Measurements from ENCODE around the gene ZC2HC1C. TPM values are rescaled to one million over a fixed set of nuclear protein-coding genes. Genes with fewer than 3 reads are reported as not detected.

The ZC2HC1C gene
- total and polyA plus RNA-seq, 2 of the 13 experiments (the other 11 are each of a cell fraction or from before 2014, with no cell fraction given) = 3.3 to 3.5 TPM

DNA sequence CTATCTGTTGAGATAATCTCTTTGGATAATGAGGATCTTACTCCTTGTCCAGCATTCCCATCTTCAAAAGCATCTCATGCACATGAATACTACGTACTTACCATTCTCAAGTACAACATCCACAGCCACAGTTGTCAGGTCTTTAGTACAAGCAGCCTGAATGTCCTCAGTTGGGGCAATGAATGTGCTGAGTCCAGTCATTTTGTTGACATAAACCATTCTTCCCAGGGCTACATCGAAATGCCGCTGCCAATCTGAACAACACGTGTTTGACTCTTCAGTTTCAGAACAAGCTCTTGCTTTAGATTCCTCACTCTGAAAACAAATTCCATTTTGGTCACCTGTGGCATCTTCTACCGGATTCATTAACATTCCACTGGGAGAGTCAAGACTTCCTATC is 23.2 kb upstream of the ZC2HC1C start:
- ChIA-PET POLR2A (no interaction called here), CTCF (ENCODE audit: low intra/inter-chr PET ratio, low total read pairs) (no interaction called here)
- H4K20me1 ChIP-seq (ENCODE audit: insufficient read depth, low read length) = no peaks in the 10 kb centered on the region
- 100% methylated on average over 5 of the region's 5 CpGs for WGBS (ENCODE audit: low lambda C conversion rate)
- no peak overlapping the region for H3K9ac ChIP-seq (ENCODE audit: insufficient read depth, low read depth, low read length)
- in situ Hi-C loops (cut with HindIII; ENCODE audit: extremely low pct_ligation_motif_present, low pct_unique_long_range_greater_than_20kb) (no loop called here), intact Hi-C loops (cut with micrococcal nuclease; ENCODE audit: unreplicated experiment) (no loop called here)
- H3K36me3 ChIP-seq (replicated peaks in 1 of 2; ENCODE audit: control insufficient read depth in 1 of 2, insufficient read depth in 2 of 2, low read length in 2 of 2) = peaks cover 0 to 1% of the 10 kb centered on the region in 2 experiments; a peak in 2 of 5 replicates
- DNase-seq (ENCODE audit: low spot score) = no peak
- no TSS peak for BruUV-seq (replicated peaks)
- no peak for ATAC-seq
- no peak overlapping the region for H3K4me3 ChIP-seq (replicated peaks in 1 of 3; ENCODE audit: insufficient read depth in 1 of 3, low read depth in 2 of 3, low read length in 3 of 3)
- H3K79me2 ChIP-seq (ENCODE audit: insufficient read depth, low read length) = peaks cover 29% of the 10 kb centered on the region
- H2AFZ ChIP-seq (ENCODE audit: low read length) = no peak overlapping the region
- no peak overlapping the region for H3K4me2 ChIP-seq (ENCODE audit: low read depth, low read length)
- no peaks in the 10 kb centered on the region for H3K27me3 ChIP-seq (ENCODE audit: control insufficient read depth in 1 of 2, insufficient read depth in 2 of 2, low read length in 2 of 2)
- 0 out of 2 replicates have a peak, but pooled peaks have one; percentile 24 for TF ChIP-seq MAFF (IDR thresholded peaks at IDR 0.05; ENCODE audit: low read depth, low read length)
- no peak for TF ChIP-seq CBX1 (IDR thresholded peaks at IDR 0.05; ENCODE audit: low read depth)
- peak; percentile 11 to 41; a peak in 2 of 4 replicates for TF ChIP-seq MAFK (conservative IDR thresholded peaks at IDR 0.05 in 1 of 2, IDR thresholded peaks at IDR 0.05 in 1 of 2; ENCODE audit: low read length in 2 of 2)
- no peak for TF ChIP-seq JARID2 (CRISPR knock-in tag; IDR thresholded peaks at IDR 0.05; ENCODE audit: insufficient replicate concordance)
- H3K4me1 ChIP-seq (ENCODE audit: insufficient read depth, low read length) = peaks cover 74% of the 10 kb centered on the region
- H3K27ac ChIP-seq (ENCODE audit: extremely low read length, insufficient read depth, low read length) = no peak overlapping the region
- no peak for FAIRE-seq
- H3K9me3 ChIP-seq (ENCODE audit: low read length) = no peaks in the 10 kb centered on the region

DNA sequence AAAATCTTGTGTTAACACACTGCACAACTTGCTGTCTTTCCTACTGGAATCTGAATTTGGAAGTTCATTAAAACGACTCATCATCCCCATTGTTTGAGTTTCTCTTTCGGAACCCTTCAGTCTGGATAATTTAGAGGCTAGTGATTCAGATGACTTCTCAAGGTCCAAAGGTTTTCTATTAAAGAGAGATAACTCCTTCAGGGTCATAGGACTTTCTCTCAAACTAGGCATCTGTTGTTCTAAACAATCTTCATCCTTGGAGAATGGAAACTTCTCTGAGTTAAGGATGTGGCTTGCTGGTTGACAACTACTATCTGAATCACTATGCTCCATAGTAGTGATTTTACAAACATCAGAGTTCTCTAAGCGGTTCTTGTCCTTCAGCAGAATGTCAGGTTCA is 22.5 kb upstream of the ZC2HC1C start:
- Histone ChIP-seq H2AFZ (ENCODE audit: low read length) (no peak overlapping the region), H3K4me1 (ENCODE audit: insufficient read depth, low read length) (peaks cover 73% of the 10 kb centered on the region), H3K4me3 (replicated peaks in 1 of 3; ENCODE audit: insufficient read depth in 1 of 3, low read depth in 2 of 3, low read length in 3 of 3) (no peak overlapping the region), H4K20me1 (ENCODE audit: insufficient read depth, low read length) (no peaks in the 10 kb centered on the region), H3K4me2 (ENCODE audit: low read depth, low read length) (no peak overlapping the region), H3K27me3 (ENCODE audit: control insufficient read depth in 1 of 2, insufficient read depth in 2 of 2, low read length in 2 of 2) (no peaks in the 10 kb centered on the region), H3K27ac (ENCODE audit: extremely low read length, insufficient read depth, low read length) (no peak overlapping the region), H3K36me3 (replicated peaks in 1 of 2; ENCODE audit: control insufficient read depth in 1 of 2, insufficient read depth in 2 of 2, low read length in 2 of 2) (peaks cover 0 to 1% of the 10 kb centered on the region in 2 experiments; a peak in 2 of 5 replicates), H3K9ac (ENCODE audit: insufficient read depth, low read depth, low read length) (no peak overlapping the region), H3K79me2 (ENCODE audit: insufficient read depth, low read length) (peaks cover 29% of the 10 kb centered on the region), H3K9me3 (ENCODE audit: low read length) (no peaks in the 10 kb centered on the region)
- no peak for ATAC-seq
- no TSS peak for BruUV-seq (replicated peaks)
- no peak for DNase-seq (ENCODE audit: low spot score)
- ChIA-PET CTCF (ENCODE audit: low intra/inter-chr PET ratio, low total read pairs) (no interaction called here), POLR2A (no interaction called here)
- in situ Hi-C loops (cut with HindIII; ENCODE audit: extremely low pct_ligation_motif_present, low pct_unique_long_range_greater_than_20kb) = no loop called here
- WGBS (ENCODE audit: low lambda C conversion rate) = 92% methylated on average over 3 of the region's 3 CpGs
- intact Hi-C loops (cut with micrococcal nuclease; ENCODE audit: unreplicated experiment) = no loop called here
- no peak for FAIRE-seq
- TF ChIP-seq MED13 (CRISPR knock-in tag; IDR thresholded peaks at IDR 0.05) (no peak), CBX2 (IDR thresholded peaks at IDR 0.05; ENCODE audit: low read depth, low read length) (no peak), CBX2 (CRISPR knock-in tag; IDR thresholded peaks at IDR 0.05; ENCODE audit: low read depth) (no peak), ZNF7 (CRISPR knock-in tag; IDR thresholded peaks at IDR 0.05) (no peak), SIX4 (CRISPR knock-in tag; IDR thresholded peaks at IDR 0.05) (no peak), NAIF1 (CRISPR knock-in tag; IDR thresholded peaks at IDR 0.05; ENCODE audit: borderline replicate concordance) (no peak)
- TF ChIP-seq, protein P1, sequence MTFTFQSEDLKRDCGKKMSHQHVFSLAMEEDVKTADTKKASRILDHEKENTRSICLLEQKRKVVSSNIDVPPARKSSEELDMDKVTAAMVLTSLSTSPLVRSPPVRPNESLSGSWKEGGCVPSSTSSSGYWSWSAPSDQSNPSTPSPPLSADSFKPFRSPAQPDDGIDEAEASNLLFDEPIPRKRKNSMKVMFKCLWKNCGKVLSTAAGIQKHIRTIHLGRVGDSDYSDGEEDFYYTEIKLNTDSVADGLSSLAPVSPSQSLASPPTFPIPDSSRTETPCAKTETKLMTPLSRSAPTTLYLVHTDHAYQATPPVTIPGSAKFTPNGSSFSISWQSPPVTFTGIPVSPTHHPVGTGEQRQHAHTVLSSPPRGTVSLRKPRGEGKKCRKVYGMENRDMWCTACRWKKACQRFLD (CRISPR knock-in tag; IDR thresholded peaks at IDR 0.05; ENCODE audit: borderline replicate concordance) = no peak
